ENCODE results near the gene CSMD2.
"Not testable (repeated sequence)": the region's sequence is repeated elsewhere in the genome, so short reads cannot be mapped to it uniquely, and the experiment has no call there.

The CSMD2 gene

DNA sequence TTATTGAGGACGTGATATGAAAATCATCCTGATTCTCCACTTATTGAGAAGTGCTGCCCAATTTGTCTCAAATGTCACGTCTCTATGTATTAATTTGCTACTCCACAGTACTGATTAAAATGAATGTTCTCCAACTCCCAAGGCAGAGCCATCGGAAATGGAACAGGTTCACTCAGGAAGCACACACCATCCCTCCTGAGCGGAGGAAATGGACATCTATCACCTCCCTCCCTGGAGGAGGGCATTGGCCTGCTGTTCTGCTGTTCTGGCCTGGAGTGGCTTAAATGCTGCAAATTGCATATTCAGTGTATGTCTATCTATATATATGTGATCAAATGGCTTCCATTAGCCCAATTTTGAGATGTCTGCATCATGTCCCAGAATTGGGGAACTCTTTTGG lies 140.5 kb downstream of the CSMD2 start:
- Histone ChIP-seq H3K9ac (ENCODE audit: low read length) (no peak overlapping the region), H3K4me2 (ENCODE audit: low read depth, low read length, poor library complexity, severe bottlenecking) (no peak overlapping the region), H3K27me3 (ENCODE audit: low read length) (no peaks in the 10 kb centered on the region), H4K20me1 (ENCODE audit: low read depth, low read length) (no peaks in the 10 kb centered on the region), H3K79me2 (ENCODE audit: insufficient read depth, low read length) (no peaks in the 10 kb centered on the region), H3K9me3 (ENCODE audit: insufficient read depth, low read length) (no peaks in the 10 kb centered on the region), H3K36me3 (ENCODE audit: low read length) (no peaks in the 10 kb centered on the region), H3K9me2 (replicated peaks; ENCODE audit: insufficient read depth, low read length) (no peaks in the 10 kb centered on the region), H3K27ac (ENCODE audit: low read depth, low read length) (no peak overlapping the region), H2AFZ (ENCODE audit: low read depth, low read length, severe bottlenecking) (no peak overlapping the region), H3K4me3 (ENCODE audit: insufficient read depth, low read length, poor library complexity, severe bottlenecking) (no peak overlapping the region), H3F3A (ENCODE audit: insufficient read depth) (no peaks in the 10 kb centered on the region)
- no peak for TF ChIP-seq EZH2phosphoT487 (conservative IDR thresholded peaks at IDR 0.05; ENCODE audit: low read length)
- TF ChIP-seq, protein P1, sequence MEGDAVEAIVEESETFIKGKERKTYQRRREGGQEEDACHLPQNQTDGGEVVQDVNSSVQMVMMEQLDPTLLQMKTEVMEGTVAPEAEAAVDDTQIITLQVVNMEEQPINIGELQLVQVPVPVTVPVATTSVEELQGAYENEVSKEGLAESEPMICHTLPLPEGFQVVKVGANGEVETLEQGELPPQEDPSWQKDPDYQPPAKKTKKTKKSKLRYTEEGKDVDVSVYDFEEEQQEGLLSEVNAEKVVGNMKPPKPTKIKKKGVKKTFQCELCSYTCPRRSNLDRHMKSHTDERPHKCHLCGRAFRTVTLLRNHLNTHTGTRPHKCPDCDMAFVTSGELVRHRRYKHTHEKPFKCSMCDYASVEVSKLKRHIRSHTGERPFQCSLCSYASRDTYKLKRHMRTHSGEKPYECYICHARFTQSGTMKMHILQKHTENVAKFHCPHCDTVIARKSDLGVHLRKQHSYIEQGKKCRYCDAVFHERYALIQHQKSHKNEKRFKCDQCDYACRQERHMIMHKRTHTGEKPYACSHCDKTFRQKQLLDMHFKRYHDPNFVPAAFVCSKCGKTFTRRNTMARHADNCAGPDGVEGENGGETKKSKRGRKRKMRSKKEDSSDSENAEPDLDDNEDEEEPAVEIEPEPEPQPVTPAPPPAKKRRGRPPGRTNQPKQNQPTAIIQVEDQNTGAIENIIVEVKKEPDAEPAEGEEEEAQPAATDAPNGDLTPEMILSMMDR (IDR thresholded peaks at IDR 0.05; ENCODE audit: insufficient read depth, low read length, poor library complexity, severe bottlenecking) = no peak

DNA sequence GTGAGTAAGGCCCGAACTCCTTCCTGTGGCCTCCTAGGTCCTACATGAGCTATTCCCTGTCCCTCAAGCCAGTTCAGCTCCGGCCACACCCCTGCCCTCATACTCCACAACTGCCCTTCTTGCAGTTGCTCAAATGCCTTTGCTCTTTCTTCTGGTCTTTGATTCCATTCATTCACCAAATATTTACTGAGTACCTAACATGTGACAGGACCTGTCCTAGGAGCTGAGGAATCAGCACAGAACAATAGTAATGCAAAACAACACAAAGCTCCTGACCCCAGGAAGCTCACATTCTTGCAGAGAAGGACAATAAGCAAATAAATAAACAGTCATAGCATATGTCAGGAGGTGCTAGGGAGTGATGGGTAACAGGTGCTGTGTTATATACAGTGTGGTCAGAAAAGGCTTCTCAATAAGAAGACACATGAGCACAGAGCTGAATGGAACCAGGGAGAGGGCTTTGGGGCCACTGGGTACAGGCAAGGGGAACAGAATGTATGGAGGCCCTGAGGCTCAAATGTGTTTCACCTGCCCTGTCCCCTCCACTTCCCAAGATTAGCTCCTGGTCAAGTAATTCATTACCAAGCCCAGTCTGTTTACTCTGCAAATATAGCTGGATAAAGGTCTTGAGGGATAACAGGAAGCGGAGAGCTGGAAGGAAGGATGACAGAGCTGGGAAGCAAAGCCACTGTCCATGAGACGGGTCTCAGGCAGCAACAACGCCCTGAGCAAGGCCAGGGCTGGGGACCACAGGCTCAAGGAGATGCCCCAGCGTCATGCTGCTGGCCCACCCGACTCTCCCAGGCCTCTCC lies 145.1 kb downstream of the CSMD2 start:
- H3K4me3 ChIP-seq (ENCODE audit: insufficient read depth, low read length, poor library complexity, severe bottlenecking) = no peak overlapping the region
- H3K27ac ChIP-seq (ENCODE audit: low read depth, low read length) = no peak overlapping the region
- no peaks in the 10 kb centered on the region for H3K9me2 ChIP-seq (replicated peaks; ENCODE audit: insufficient read depth, low read length)
- no peaks in the 10 kb centered on the region for H3F3A ChIP-seq (ENCODE audit: insufficient read depth)
- no peak for TF ChIP-seq EZH2phosphoT487 (conservative IDR thresholded peaks at IDR 0.05; ENCODE audit: low read length)
- TF ChIP-seq, protein P1 (IDR thresholded peaks at IDR 0.05; ENCODE audit: insufficient read depth, low read length, poor library complexity, severe bottlenecking) = no peak
- no peaks in the 10 kb centered on the region for H3K27me3 ChIP-seq (ENCODE audit: low read length)
- no peak overlapping the region for H3K4me2 ChIP-seq (ENCODE audit: low read depth, low read length, poor library complexity, severe bottlenecking)
- H2AFZ ChIP-seq (ENCODE audit: low read depth, low read length, severe bottlenecking) = no peak overlapping the region
- H3K9me3 ChIP-seq (ENCODE audit: insufficient read depth, low read length) = no peaks in the 10 kb centered on the region
- H4K20me1 ChIP-seq (ENCODE audit: low read depth, low read length) = no peaks in the 10 kb centered on the region
- no peak overlapping the region for H3K9ac ChIP-seq (ENCODE audit: low read length)
- H3K79me2 ChIP-seq (ENCODE audit: insufficient read depth, low read length) = no peaks in the 10 kb centered on the region
- no peaks in the 10 kb centered on the region for H3K36me3 ChIP-seq (ENCODE audit: low read length)

DNA sequence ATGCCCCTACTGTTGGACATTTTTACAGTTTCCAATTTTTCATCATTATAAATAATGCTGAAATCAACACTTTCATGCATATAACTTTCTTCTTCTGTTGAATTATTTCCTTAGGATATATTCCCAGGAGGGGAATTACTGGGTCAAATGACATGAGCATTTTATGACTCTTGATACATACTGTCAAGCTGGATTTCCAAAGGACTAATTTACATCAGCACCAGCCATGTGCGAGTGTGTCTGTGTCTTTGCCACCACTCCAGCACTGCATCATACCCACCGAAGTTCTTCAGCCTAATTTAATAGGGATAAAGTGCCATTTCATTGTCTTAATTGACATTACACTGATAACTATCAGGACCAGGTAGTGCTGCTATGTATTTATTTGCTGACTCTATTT lies 146.7 kb downstream of the CSMD2 start:
- Histone ChIP-seq H3K9ac (ENCODE audit: low read length) (no peak overlapping the region), H4K20me1 (ENCODE audit: low read depth, low read length) (no peaks in the 10 kb centered on the region), H3K9me3 (ENCODE audit: insufficient read depth, low read length) (no peaks in the 10 kb centered on the region), H3K4me2 (ENCODE audit: low read depth, low read length, poor library complexity, severe bottlenecking) (no peak overlapping the region), H2AFZ (ENCODE audit: low read depth, low read length, severe bottlenecking) (no peak overlapping the region), H3K27ac (ENCODE audit: low read depth, low read length) (no peak overlapping the region), H3K27me3 (ENCODE audit: low read length) (no peaks in the 10 kb centered on the region), H3K9me2 (replicated peaks; ENCODE audit: insufficient read depth, low read length) (no peaks in the 10 kb centered on the region), H3K36me3 (ENCODE audit: low read length) (no peaks in the 10 kb centered on the region), H3K4me3 (ENCODE audit: insufficient read depth, low read length, poor library complexity, severe bottlenecking) (no peak overlapping the region), H3F3A (ENCODE audit: insufficient read depth) (no peaks in the 10 kb centered on the region), H3K79me2 (ENCODE audit: insufficient read depth, low read length) (no peaks in the 10 kb centered on the region)
- TF ChIP-seq, protein P1 (IDR thresholded peaks at IDR 0.05; ENCODE audit: insufficient read depth, low read length, poor library complexity, severe bottlenecking) = no peak
- TF ChIP-seq EZH2phosphoT487 (conservative IDR thresholded peaks at IDR 0.05; ENCODE audit: low read length) = no peak

DNA sequence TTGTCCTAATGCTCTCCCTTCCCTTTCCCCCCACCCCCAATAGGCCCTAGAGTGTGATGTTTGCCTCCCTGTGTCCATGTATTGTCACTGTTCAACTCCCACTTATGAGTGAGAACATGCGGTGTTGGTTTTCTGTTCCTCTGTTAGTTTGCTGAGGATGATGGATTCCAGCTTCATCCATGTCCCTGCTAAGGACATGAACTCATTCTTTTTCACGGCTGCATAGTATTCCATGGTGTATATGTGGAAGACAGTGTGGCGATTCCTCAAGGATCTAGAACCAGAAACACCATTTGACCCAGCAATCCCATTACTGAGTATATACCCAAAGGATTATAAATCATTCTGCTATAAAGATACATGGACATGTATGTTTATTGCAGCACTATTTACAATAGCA lies 148.7 kb downstream of the CSMD2 start:
- H3K9ac ChIP-seq (ENCODE audit: low read length); H3K27ac ChIP-seq (ENCODE audit: low read depth, low read length); H3K4me2 ChIP-seq (ENCODE audit: low read depth, low read length, poor library complexity, severe bottlenecking); H3K27me3 ChIP-seq (ENCODE audit: low read length); H2AFZ ChIP-seq (ENCODE audit: low read depth, low read length, severe bottlenecking); H3F3A ChIP-seq (ENCODE audit: insufficient read depth); H3K9me2 ChIP-seq (replicated peaks; ENCODE audit: insufficient read depth, low read length); H3K9me3 ChIP-seq (ENCODE audit: insufficient read depth, low read length); H3K4me3 ChIP-seq (ENCODE audit: insufficient read depth, low read length, poor library complexity, severe bottlenecking); H3K36me3 ChIP-seq (ENCODE audit: low read length); H3K79me2 ChIP-seq (ENCODE audit: insufficient read depth, low read length); H4K20me1 ChIP-seq (ENCODE audit: low read depth, low read length): not testable (repeated sequence)
